Islet precursor cell (in vitro differentiated cells): Measurements from ENCODE around the gene TBX1.

Source experiments
- DNase-seq: peaks from one replicate; pipeline ENCODE4 v3.0.0-alpha.2; 2018

The TBX1 gene

GRCh38 chr22:19753996-19754700, 6.4 kb upstream of the TBX1 start:
- no peak for DNase-seq

GRCh38 chr22:19754701-19755144, 5.9 kb upstream of the TBX1 start:
- DNase-seq, result no peak

- no peak for DNase-seq
Measured at GRCh38 chr22:19755145-19755710, 5.3 kb upstream of the TBX1 start.

- no peak for DNase-seq
Measured at GRCh38 chr22:19755722-19756287, 4.8 kb upstream of the TBX1 start.

- DNase-seq, result peak; percentile 82
Measured at GRCh38 chr22:19756288-19757128, 4.1 kb upstream of the TBX1 start.

GRCh38 chr22:19757140-19757984, 3.2 kb upstream of the TBX1 start:
- no peak for DNase-seq

GRCh38 chr22:19757985-19758895, 2.3 kb upstream of the TBX1 start:
- DNase-seq, result no peak

GRCh38 chr22:19758896-19759426, 1.6 kb upstream of the TBX1 start:
- DNase-seq, result no peak

- no peak for DNase-seq
Measured at GRCh38 chr22:19759427-19760057, 1.0 kb upstream of the TBX1 start.

- DNase-seq, result no peak
Measured at GRCh38 chr22:19760951-19761724, 560 bp downstream of the TBX1 start.

GRCh38 chr22:19761725-19762567, 1.4 kb downstream of the TBX1 start:
- DNase-seq, result peak; percentile 73

- no peak for DNase-seq
Measured at GRCh38 chr22:19762568-19763457, 2.2 kb downstream of the TBX1 start.

GRCh38 chr22:19763458-19764298, 3.1 kb downstream of the TBX1 start:
- DNase-seq, result no peak

- no peak for DNase-seq
Measured at GRCh38 chr22:19764299-19764593, 3.7 kb downstream of the TBX1 start.

GRCh38 chr22:19764636-19765476, 4.3 kb downstream of the TBX1 start:
- no peak for DNase-seq
